Calu3 (cell line): ENCODE measurements around the gene SLC31A1. TPM values are rescaled to one million over a fixed set of nuclear protein-coding genes. Genes with fewer than 3 reads are reported as not detected.
"Not testable (repeated sequence)": the region's sequence is repeated elsewhere in the genome, so short reads cannot be mapped to it uniquely, and the experiment has no call there.

Experiments
- BruUV-seq: library from RNA; stranded (reverse); fragments of 400-500 nt; replicated peaks from 2 replicates; lab custom pipeline; 2021; lab: Mats Ljungman, UMichigan
- CTCF ChIA-PET: fragments of 300-600 bp; sonication (Branson Sonifier 250); formaldehyde crosslinking; loops from one replicate; lab custom pipeline; 2022; ENCODE audit warnings: antibody characterized with exemption; lab: Charles Lee
- DNase-seq: peaks from one replicate; pipeline ENCODE4 v3.0.0; 2022
- H3K27ac Mint-ChIP-seq: one replicate; pipeline ENCODE4 v1.8.0; 2022; ENCODE audit warnings: mixed read lengths; ENCODE audit not compliant: unreplicated experiment
- H3K27me3 Mint-ChIP-seq: one replicate; pipeline ENCODE4 v1.8.0; 2022; ENCODE audit warnings: mixed read lengths; ENCODE audit not compliant: unreplicated experiment
- H3K36me3 Mint-ChIP-seq: one replicate; pipeline ENCODE4 v1.8.0; 2022; ENCODE audit warnings: mild to moderate bottlenecking, moderate library complexity, mixed read lengths; ENCODE audit not compliant: insufficient read depth, unreplicated experiment
- H3K4me1 Mint-ChIP-seq: one replicate; pipeline ENCODE4 v1.8.0; 2022; ENCODE audit warnings: mild to moderate bottlenecking, low read depth, mixed read lengths; ENCODE audit not compliant: unreplicated experiment
- H3K4me3 Mint-ChIP-seq: one replicate; pipeline ENCODE4 v1.8.0; 2022; ENCODE audit warnings: mild to moderate bottlenecking, low read depth, moderate library complexity, mixed read lengths; ENCODE audit not compliant: unreplicated experiment
- H3K9me3 Mint-ChIP-seq: one replicate; pipeline ENCODE4 v1.8.0; 2022; ENCODE audit warnings: low read depth, mixed read lengths; ENCODE audit not compliant: unreplicated experiment
- CTCF ChIP-seq: fragments of 200-600 bp; IDR thresholded peaks from one replicate; pipeline ENCODE4 v1.8.0; 2022; ENCODE audit warnings: antibody characterized with exemption; ENCODE audit not compliant: unreplicated experiment
- intact Hi-C: fragments of 100-400 bp; cut with micrococcal nuclease; formaldehyde crosslinking; loops from one replicate; pipeline ENCODE4 v1.10.0; 2022; ENCODE audit not compliant: unreplicated experiment
- total RNA-seq: library from RNA; stranded (reverse); gene quantifications from 2 replicates; pipeline ENCODE4 v1.2.3, GENCODE V29; 2022

SLC31A1 gene
- total RNA-seq, 1 experiment from 2014 or later, result 21.0 TPM

GRCh38 chr9:113281356-113281755, 60.0 kb downstream of the SLC31A1 start:
- peaks cover 33% of the 10 kb centered on the region for H3K36me3 Mint-ChIP-seq
- intact Hi-C loops, result no loop called here
- H3K27ac Mint-ChIP-seq, result no peak overlapping the region
- CTCF ChIA-PET, result no interaction called here
- BruUV-seq, result no TSS peak
- no peak for TF ChIP-seq CTCF
- H3K4me3 Mint-ChIP-seq, result no peak overlapping the region
- no peaks in the 10 kb centered on the region for H3K9me3 Mint-ChIP-seq
- H3K4me1 Mint-ChIP-seq, result no peaks in the 10 kb centered on the region
- no peaks in the 10 kb centered on the region for H3K27me3 Mint-ChIP-seq
- no peak for DNase-seq

- Mint-ChIP-seq H3K36me3 (no peaks in the 10 kb centered on the region), H3K9me3 (no peaks in the 10 kb centered on the region), H3K27me3 (no peaks in the 10 kb centered on the region), H3K27ac (no peak overlapping the region), H3K4me1 (no peaks in the 10 kb centered on the region), H3K4me3 (no peak overlapping the region)
- CTCF ChIA-PET, result no interaction called here
- no TSS peak for BruUV-seq
- no peak for DNase-seq
- no peak for TF ChIP-seq CTCF
- intact Hi-C loops, result no loop called here
Observed at GRCh38 chr9:113289091-113289490, 67.7 kb downstream of the SLC31A1 start.

- no peak overlapping the region for H3K4me3 Mint-ChIP-seq
- CTCF ChIA-PET, result no interaction called here
- DNase-seq, result no peak
- no peaks in the 10 kb centered on the region for H3K9me3 Mint-ChIP-seq
- BruUV-seq, result no TSS peak
- no peak overlapping the region for H3K27ac Mint-ChIP-seq
- H3K27me3 Mint-ChIP-seq, result no peaks in the 10 kb centered on the region
- intact Hi-C loops, result no loop called here
- H3K36me3 Mint-ChIP-seq, result no peaks in the 10 kb centered on the region
- H3K4me1 Mint-ChIP-seq, result no peaks in the 10 kb centered on the region
- TF ChIP-seq CTCF, result no peak
Observed at GRCh38 chr9:113290052-113290607, 68.8 kb downstream of the SLC31A1 start.

- no peak for DNase-seq
- Mint-ChIP-seq H3K27ac (no peak overlapping the region), H3K4me1 (no peaks in the 10 kb centered on the region), H3K9me3 (no peaks in the 10 kb centered on the region), H3K27me3 (peaks cover 2% of the 10 kb centered on the region), H3K36me3 (no peaks in the 10 kb centered on the region), H3K4me3 (no peak overlapping the region)
- no TSS peak for BruUV-seq
- intact Hi-C loops, result no loop called here
- CTCF ChIA-PET, result no interaction called here
- TF ChIP-seq CTCF, result no peak
Observed at GRCh38 chr9:113293285-113293878, 72.0 kb downstream of the SLC31A1 start.

- CTCF ChIA-PET, result interaction anchor here (0.7 kb wide), 2 partner anchors 22 to 110 kb away, joined by 3 to 4 read pairs; no protein-coding TSS in a partner anchor
- not testable (repeated sequence) for BruUV-seq
Observed at GRCh38 chr9:113296247-113296646, 74.9 kb downstream of the SLC31A1 start.

More at GRCh38 chr9:113296247-113296646, 74.9 kb downstream of the SLC31A1 start:
- H3K4me3 Mint-ChIP-seq, H3K36me3 Mint-ChIP-seq, DNase-seq, H3K9me3 Mint-ChIP-seq, H3K27ac Mint-ChIP-seq, intact Hi-C loops: not testable (repeated sequence)
- peaks cover 12% of the 10 kb centered on the region for H3K27me3 Mint-ChIP-seq
- peaks cover 11% of the 10 kb centered on the region for H3K4me1 Mint-ChIP-seq
